ENCODE results near the gene RAPGEF5. TPM values are rescaled to one million over a fixed set of nuclear protein-coding genes. Genes with fewer than 3 reads are reported as not detected.

The RAPGEF5 gene
- total RNA-seq, 1 experiment from 2014 or later = 13.3 TPM

DNA sequence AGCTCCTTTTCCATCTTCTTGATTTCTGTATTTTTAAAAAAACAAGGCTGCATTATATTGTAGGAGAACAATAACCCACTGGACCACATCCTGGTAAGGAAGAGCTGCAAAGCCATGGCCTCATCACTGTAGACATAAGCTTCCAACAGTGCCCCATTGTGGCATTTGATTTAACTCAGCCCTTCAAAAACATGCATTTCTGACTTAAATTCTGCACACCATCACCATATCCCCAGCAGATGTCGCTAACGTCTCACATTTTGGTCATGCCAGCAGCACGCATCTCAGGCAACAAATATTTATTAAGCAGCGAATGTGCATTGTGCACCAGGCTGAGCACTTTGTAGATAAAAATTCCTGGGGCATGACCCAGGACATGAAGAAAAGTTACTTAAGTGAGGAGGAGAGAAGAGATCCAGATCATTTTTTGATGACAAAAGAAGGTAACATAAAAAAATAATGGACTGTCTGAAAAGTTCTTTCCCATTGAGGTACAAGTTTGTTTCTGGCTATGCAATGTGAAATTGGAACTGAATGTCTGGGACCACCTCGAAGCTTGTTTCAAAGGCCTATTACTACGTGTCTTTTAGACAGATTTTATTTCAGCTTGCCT lies 246.6 kb downstream of the RAPGEF5 start:
- Histone ChIP-seq H2BK15ac (ENCODE audit: low read depth, low read length) (no peak overlapping the region), H3K56ac (ENCODE audit: insufficient read length, low read depth, low read length) (no peak overlapping the region), H3K79me2 (ENCODE audit: insufficient read depth, low read length) (no peaks in the 10 kb centered on the region), H2AK5ac (ENCODE audit: insufficient read length, low read length) (no peak overlapping the region), H3K14ac (ENCODE audit: insufficient read depth, low read length) (no peak overlapping the region), H2BK20ac (ENCODE audit: low read depth, low read length, poor library complexity, severe bottlenecking) (no peak overlapping the region), H3K9me3 (ENCODE audit: control insufficient read depth, low read depth, low read length) (no peaks in the 10 kb centered on the region), H3K27ac (ENCODE audit: insufficient read length, low read depth, low read length) (no peak overlapping the region), H3K18ac (ENCODE audit: insufficient read length, low read depth, low read length) (no peak overlapping the region), H3K9ac (ENCODE audit: extremely low read depth, insufficient read length, low read length) (no peak overlapping the region), H4K20me1 (ENCODE audit: control insufficient read depth, insufficient read depth, insufficient read length) (no peaks in the 10 kb centered on the region), H3K79me1 (ENCODE audit: insufficient read depth, low read depth, low read length, poor library complexity, severe bottlenecking) (no peaks in the 10 kb centered on the region), H3K27me3 (ENCODE audit: insufficient read depth, low read length) (no peaks in the 10 kb centered on the region), H4K5ac (ENCODE audit: insufficient read length, low read depth, low read length) (no peak overlapping the region), H2AFZ (ENCODE audit: low read length) (no peak overlapping the region), H3K23me2 (ENCODE audit: insufficient read length, low read depth, low read length, poor library complexity, severe bottlenecking) (no peaks in the 10 kb centered on the region), H2BK12ac (ENCODE audit: insufficient read length, low read depth, low read length) (no peak overlapping the region), H3K4me1 (ENCODE audit: insufficient read depth, low read length) (no peaks in the 10 kb centered on the region), H2BK120ac (ENCODE audit: low read depth, low read length, poor library complexity, severe bottlenecking) (no peak overlapping the region), H3K23ac (ENCODE audit: insufficient read length, low read depth, low read length) (no peak overlapping the region), H3K4me2 (ENCODE audit: insufficient read depth, insufficient read length, low read length) (no peak overlapping the region), H3T11ph (ENCODE audit: low read length) (no peak overlapping the region), H4K8ac (replicated peaks; ENCODE audit: insufficient read length, low read depth, low read length) (no peak overlapping the region), H4K91ac (ENCODE audit: insufficient read length, low read depth, low read length) (no peak overlapping the region), H2BK5ac (ENCODE audit: insufficient read length, low read length) (no peak overlapping the region), H3K4ac (ENCODE audit: low read depth, low read length) (no peak overlapping the region)
- peak; percentile 71 for DNase-seq
- H3K27ac Mint-ChIP-seq = no peak overlapping the region
- no CpG with 5 or more reads among the region's 6 CpGs for WGBS (ENCODE audit: extremely low coverage, insufficient read length, low lambda C conversion rate)
- peaks cover 3% of the 10 kb centered on the region; the same call in 1 of the 2 replicates for H3K27me3 Mint-ChIP-seq (ENCODE audit: low read depth)
- H3K36me3 Mint-ChIP-seq (ENCODE audit: insufficient read depth in 1 of 3, low read depth in 3 of 3) = peaks cover 0 to 5% (median 0%) of the 10 kb centered on the region in 3 experiments; a peak in 1 of 7 replicates
- H3K9me3 Mint-ChIP-seq = peaks cover 0 to 8% of the 10 kb centered on the region in 2 experiments; a peak in 3 of 5 replicates
- H3K4me1 Mint-ChIP-seq = peaks cover 6 to 11% of the 10 kb centered on the region in 2 experiments; a peak in 3 of 4 replicates
- no peak overlapping the region for H3K4me3 Mint-ChIP-seq
- TF ChIP-seq, protein P1, sequence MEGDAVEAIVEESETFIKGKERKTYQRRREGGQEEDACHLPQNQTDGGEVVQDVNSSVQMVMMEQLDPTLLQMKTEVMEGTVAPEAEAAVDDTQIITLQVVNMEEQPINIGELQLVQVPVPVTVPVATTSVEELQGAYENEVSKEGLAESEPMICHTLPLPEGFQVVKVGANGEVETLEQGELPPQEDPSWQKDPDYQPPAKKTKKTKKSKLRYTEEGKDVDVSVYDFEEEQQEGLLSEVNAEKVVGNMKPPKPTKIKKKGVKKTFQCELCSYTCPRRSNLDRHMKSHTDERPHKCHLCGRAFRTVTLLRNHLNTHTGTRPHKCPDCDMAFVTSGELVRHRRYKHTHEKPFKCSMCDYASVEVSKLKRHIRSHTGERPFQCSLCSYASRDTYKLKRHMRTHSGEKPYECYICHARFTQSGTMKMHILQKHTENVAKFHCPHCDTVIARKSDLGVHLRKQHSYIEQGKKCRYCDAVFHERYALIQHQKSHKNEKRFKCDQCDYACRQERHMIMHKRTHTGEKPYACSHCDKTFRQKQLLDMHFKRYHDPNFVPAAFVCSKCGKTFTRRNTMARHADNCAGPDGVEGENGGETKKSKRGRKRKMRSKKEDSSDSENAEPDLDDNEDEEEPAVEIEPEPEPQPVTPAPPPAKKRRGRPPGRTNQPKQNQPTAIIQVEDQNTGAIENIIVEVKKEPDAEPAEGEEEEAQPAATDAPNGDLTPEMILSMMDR (conservative IDR thresholded peaks at IDR 0.05) = peak; percentile 84

All from H9 (cell line).